Gastrocnemius medialis (tissue), 4 donors: Measurements from ENCODE around the gene AVPR1B.

Experiments used
- POLR2A ChIP-seq, 2 donors: fragments of 450-650 bp; IDR thresholded peaks; one replicate each; pipeline ENCODE4 v1.6.1; 2017; ENCODE audit warnings: antibody characterized with exemption in 2 of 2, mild to moderate bottlenecking in 2 of 2, moderate library complexity in 2 of 2
- TF ChIP-seq, protein P1 (sequence below), 5 experiments: fragments of 450-650 bp in 3 of 5; fragments of 200-600 bp in 2 of 5; sonication (generic) in 2 of 5; IDR thresholded peaks in 4 of 5; conservative IDR thresholded peaks in 1 of 5; 1 replicate in 4 of 5; 2 replicates in 1 of 5; pipeline ENCODE4 v1.5.1; 2016 to 2019; ENCODE audit warnings: antibody characterized with exemption in 5 of 5, mild to moderate bottlenecking in 3 of 5, moderate library complexity in 3 of 5

DNA sequence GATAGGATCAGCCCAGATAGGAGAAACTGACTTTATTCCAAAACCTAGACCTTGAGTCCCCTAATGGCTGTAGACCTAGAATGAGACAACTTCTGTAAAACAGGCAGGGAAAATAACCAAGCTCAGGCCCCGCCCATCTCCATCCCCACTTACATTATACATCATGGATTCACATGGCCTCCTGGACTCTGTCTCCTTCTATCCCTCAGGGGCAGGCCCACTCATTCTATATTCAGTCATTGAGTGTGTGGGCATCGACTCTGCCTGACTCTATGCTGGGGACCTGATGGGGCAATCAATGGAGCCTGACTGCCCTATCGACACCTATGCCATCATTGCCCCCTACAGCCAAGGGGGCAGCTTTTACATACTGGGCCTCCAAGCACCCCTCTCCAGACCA, 6.4 kb downstream of the AVPR1B start:
- TF ChIP-seq, protein P1, sequence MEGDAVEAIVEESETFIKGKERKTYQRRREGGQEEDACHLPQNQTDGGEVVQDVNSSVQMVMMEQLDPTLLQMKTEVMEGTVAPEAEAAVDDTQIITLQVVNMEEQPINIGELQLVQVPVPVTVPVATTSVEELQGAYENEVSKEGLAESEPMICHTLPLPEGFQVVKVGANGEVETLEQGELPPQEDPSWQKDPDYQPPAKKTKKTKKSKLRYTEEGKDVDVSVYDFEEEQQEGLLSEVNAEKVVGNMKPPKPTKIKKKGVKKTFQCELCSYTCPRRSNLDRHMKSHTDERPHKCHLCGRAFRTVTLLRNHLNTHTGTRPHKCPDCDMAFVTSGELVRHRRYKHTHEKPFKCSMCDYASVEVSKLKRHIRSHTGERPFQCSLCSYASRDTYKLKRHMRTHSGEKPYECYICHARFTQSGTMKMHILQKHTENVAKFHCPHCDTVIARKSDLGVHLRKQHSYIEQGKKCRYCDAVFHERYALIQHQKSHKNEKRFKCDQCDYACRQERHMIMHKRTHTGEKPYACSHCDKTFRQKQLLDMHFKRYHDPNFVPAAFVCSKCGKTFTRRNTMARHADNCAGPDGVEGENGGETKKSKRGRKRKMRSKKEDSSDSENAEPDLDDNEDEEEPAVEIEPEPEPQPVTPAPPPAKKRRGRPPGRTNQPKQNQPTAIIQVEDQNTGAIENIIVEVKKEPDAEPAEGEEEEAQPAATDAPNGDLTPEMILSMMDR (IDR thresholded peaks at IDR 0.05 in 4 of 5, conservative IDR thresholded peaks at IDR 0.05 in 1 of 5) = no peak
- TF ChIP-seq POLR2A (IDR thresholded peaks at IDR 0.05) = no peak
